A549 treated with ZK216348 at 1 μM for 4 hours (cell line): ENCODE measurements around the gene SIAE. TPM values are rescaled to one million over a fixed set of nuclear protein-coding genes. Genes with fewer than 3 reads are reported as not detected.

Source experiments
- total RNA-seq: library from RNA; stranded (reverse); fragments of 200-300 nt; extraction: Qiagen RNA extraction; gene quantifications from 5 replicates; pipeline ENCODE4 v1.2.3, GENCODE V29; 2022; ENCODE audit warnings: low read depth

Gene SIAE, protein sequence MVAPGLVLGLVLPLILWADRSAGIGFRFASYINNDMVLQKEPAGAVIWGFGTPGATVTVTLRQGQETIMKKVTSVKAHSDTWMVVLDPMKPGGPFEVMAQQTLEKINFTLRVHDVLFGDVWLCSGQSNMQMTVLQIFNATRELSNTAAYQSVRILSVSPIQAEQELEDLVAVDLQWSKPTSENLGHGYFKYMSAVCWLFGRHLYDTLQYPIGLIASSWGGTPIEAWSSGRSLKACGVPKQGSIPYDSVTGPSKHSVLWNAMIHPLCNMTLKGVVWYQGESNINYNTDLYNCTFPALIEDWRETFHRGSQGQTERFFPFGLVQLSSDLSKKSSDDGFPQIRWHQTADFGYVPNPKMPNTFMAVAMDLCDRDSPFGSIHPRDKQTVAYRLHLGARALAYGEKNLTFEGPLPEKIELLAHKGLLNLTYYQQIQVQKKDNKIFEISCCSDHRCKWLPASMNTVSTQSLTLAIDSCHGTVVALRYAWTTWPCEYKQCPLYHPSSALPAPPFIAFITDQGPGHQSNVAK
- total RNA-seq: 12.0 to 16.3 TPM (median 13.1 TPM) in 5 replicates

DNA sequence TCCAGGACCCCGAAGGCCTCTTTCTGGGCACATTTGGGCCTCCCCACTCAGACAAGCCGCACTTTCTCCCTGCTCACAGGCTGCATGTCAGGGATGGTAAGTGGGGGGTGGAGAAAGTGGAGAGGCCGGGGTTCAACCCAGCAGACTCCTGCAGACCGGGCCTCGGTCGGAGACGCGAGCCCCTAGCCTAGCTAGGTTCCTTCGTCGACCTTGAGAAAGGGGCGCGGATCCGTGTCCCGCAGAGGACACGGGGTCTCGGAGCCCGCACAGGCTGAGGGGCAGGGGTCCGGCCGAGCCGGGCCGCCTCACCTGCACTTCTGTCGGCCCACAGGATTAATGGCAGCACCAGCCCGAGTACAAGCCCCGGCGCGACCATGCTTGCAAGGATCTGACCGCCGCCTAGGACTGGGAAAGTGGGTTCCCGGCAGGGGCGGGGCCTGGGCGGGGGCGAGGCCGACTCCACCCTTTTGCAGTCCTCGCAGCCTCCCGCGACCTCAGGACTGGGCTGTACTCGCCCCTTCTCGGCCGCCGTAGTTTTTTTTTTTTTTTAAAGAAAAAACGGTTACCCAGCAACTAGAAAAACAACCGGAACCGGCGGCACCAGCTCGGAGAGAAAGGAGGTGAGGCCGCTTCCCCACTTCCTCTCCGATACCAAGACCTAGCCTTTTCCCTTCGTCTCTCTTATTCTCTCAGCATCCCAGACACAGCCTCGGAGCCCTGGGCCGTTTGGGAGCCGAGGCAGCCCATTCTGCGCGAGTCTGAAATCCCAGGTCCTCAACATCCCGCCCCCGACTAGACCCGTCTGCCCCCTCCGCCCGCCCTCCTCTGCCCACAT, at the start of gene SIAE, which contains the start of gene SPA17:
SIAE (minus strand) TSS at position 407 of the 835 bp plus-strand sequence; CDS start at position 376, 31 bp downstream.
SPA17 (plus strand) TSS at position 572 of the 835 bp plus-strand sequence. CDS start 1,361 bp downstream, outside the sequence.

DNA sequence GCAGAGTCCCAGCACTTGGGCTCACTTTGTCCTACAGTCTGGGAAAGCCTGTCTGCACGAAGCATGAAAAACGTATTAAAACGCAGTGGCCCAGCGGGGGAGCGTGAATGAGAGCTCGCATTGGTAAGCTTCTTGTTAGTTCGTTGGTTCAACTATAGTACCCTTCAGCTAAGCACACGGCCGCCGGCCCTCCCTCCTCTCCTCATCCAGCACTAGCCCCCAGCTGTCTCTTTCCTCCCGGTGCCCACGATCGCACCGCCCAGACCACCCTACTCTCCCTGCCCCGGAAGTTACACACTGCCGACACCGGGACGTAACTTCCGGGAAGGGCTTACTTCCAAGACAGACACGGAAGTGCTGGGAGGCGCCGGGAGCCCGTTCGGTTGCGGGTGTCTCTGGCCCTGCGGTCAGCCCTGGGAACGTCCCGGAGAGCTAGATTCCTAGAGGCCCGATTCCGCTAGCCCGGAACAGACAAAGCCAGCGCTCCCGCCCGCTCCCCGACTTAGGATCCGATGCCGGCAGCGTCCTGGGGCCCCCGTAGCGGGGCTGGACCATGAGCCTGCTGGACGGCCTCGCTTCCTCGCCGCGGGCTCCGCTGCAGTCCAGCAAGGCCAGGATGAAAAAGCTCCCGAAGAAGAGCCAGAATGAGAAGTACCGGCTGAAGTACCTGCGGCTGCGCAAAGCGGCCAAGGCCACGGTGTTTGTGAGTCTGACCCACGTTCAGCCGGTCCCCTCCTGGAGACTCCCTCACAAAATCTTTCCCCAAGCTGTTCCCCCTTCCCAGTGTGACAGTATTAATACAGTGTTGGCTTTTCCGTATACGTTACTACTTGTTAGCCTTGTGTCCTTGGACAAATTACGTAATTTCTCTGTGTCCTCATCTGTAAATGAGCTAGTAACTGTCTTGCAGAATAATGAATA, 50.7 kb downstream of the SIAE start, which contains the start of gene TBRG1:
TBRG1 (plus strand) TSS at position 334 of the 921 bp plus-strand sequence; CDS start at position 554, 220 bp downstream.

DNA sequence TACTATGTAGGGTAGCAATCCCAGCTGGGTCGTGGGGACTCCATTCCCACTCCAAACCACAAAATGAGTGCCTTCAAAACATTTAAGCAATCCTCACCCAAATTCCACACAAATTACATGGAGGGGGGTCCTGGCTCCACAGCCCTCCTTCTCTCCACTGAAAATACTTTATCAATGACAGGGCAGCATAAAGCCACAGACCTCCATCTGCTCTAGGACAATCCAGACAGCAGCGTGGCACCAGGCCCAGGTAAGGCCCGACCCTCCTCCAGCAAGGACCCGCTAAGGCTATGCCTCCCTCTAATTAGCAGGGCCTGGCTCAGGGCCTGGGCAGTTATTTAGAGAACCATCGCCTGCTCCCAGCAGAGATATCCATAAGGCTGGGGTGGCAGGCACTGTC, 62.5 kb downstream of the SIAE start, which contains the start of gene PANX3:
PANX3 (plus strand) TSS at position 365 of the 400 bp plus-strand sequence. CDS start 129 bp downstream, outside the sequence.

Other genes starting within 250 kb of the SIAE start
- not detected in 5 replicates for gene OR8B4, start 248.9 kb downstream of the SIAE start, total RNA-seq
- not detected in 5 replicates for gene OR8B8, start 228.0 kb downstream of the SIAE start, total RNA-seq
- gene OR8B12, start 130.1 kb downstream of the SIAE start, total RNA-seq: not detected in 5 replicates
- not detected in 5 replicates for gene OR8A1, start 103.7 kb downstream of the SIAE start, total RNA-seq
- gene PANX3, start 62.3 kb downstream of the SIAE start, total RNA-seq: not detected in 5 replicates
- gene TBRG1, start 50.9 kb downstream of the SIAE start, total RNA-seq: 14.5 to 17.7 TPM (median 16.9 TPM) in 5 replicates
- 15.7 to 43.3 TPM (median 19.0 TPM) in 5 replicates for gene SPA17, start 165 bp upstream of the SIAE start, total RNA-seq
- gene NRGN, start 66.2 kb upstream of the SIAE start, total RNA-seq: 7.3 to 12.6 TPM (median 11.1 TPM) in 5 replicates
- gene VSIG2, start 78.5 kb upstream of the SIAE start, total RNA-seq: 0.20 to 0.28 TPM (median 0.24 TPM) in 3 of 5 replicates, not detected in the others
- 7.8 to 14.2 TPM (median 12.0 TPM) in 5 replicates for gene ESAM, start 88.6 kb upstream of the SIAE start, total RNA-seq
- 5.2 to 5.7 TPM (median 5.3 TPM) in 5 replicates for gene MSANTD2, start 126.7 kb upstream of the SIAE start, total RNA-seq
- gene ROBO3, start 191.7 kb upstream of the SIAE start, total RNA-seq: 2.7 to 3.7 TPM (median 2.8 TPM) in 5 replicates
- gene ROBO4, start 224.1 kb upstream of the SIAE start, total RNA-seq: not detected in 5 replicates
- gene HEPN1, start 245.5 kb upstream of the SIAE start, total RNA-seq: not detected in 5 replicates